ENCODE data around the gene ITGA8. TPM values are rescaled to one million over a fixed set of nuclear protein-coding genes. Genes with fewer than 3 reads are reported as not detected.

The ITGA8 gene
- total and polyA plus RNA-seq, 2 of the 4 experiments (the other 2 are of a cell fraction) = under 0.01 to 0.02 TPM

- H3K4me1 ChIP-seq (ENCODE audit: control insufficient read depth, insufficient read depth, low read length) = no peaks in the 10 kb centered on the region
- peaks cover 5% of the 10 kb centered on the region for H3K27me3 ChIP-seq (ENCODE audit: control insufficient read depth, insufficient read depth, low read length)
- in situ Hi-C loops (cut with MboI; ENCODE audit: low sequenced_read_pairs) (no loop called here), dilution Hi-C loops (cut with HindIII; ENCODE audit: low sequenced_read_pairs, unreplicated experiment) (no loop called here), intact Hi-C loops (cut with micrococcal nuclease) (no loop called here)
- ChIA-PET CTCF (no interaction called here), POLR2A (ENCODE audit: unreplicated experiment) (no interaction called here)
- no peak overlapping the region for H2BK120ac ChIP-seq (ENCODE audit: low read depth, low read length)
- H3K27ac ChIP-seq (ENCODE audit: insufficient read depth, low read length) = no peak overlapping the region
- H3K4me3 ChIP-seq (ENCODE audit: insufficient read depth, low read depth, low read length) = no peak overlapping the region
- H3K36me3 ChIP-seq (ENCODE audit: control insufficient read depth, insufficient read depth, low read length) = no peaks in the 10 kb centered on the region
- no peaks in the 10 kb centered on the region for H4K20me1 ChIP-seq (ENCODE audit: insufficient read depth, low read length)
- peak; percentile 41; the same call in 1 of the 2 replicates for TF ChIP-seq MAFK (IDR thresholded peaks at IDR 0.05; ENCODE audit: low read depth, low read length)
- no peak for TF ChIP-seq CTCF (conservative IDR thresholded peaks at IDR 0.05; ENCODE audit: low read depth, low read length)
- WGBS, 2 experiments (ENCODE audit: extremely low coverage in 2 of 2, insufficient read length in 1 of 2) = 83% methylated on average over 1 of the region's 4 CpGs; no CpG with 5 or more reads in 1 of the 2 experiments
- no peak for ATAC-seq (ENCODE audit: low read depth)
- no TSS peak for BruUV-seq (replicated peaks)
- no peak overlapping the region for H4K5ac ChIP-seq (ENCODE audit: low read depth, low read length)
- H3K79me1 ChIP-seq (ENCODE audit: low read depth in 1 of 2, low read length in 2 of 2) = no peaks in the 10 kb centered on the region
- H2BK5ac ChIP-seq (ENCODE audit: low read depth, low read length, poor library complexity, severe bottlenecking) = no peak overlapping the region
- H2AK5ac ChIP-seq (ENCODE audit: low read depth, low read length) = no peak overlapping the region
- DNase-seq = no peak
- H3K56ac ChIP-seq (ENCODE audit: extremely low read depth, insufficient read depth, low read length) = no peak overlapping the region
- no peaks in the 10 kb centered on the region for H3K9me3 ChIP-seq (ENCODE audit: control insufficient read depth, insufficient read depth, low read length)
- no peak overlapping the region for H3K14ac ChIP-seq (replicated peaks; ENCODE audit: low read depth, low read length)
- H3K4ac ChIP-seq (ENCODE audit: low read depth, low read length) = no peak overlapping the region
- H3K23ac ChIP-seq (ENCODE audit: low read depth, low read length) = no peak overlapping the region
- no peak overlapping the region for H4K8ac ChIP-seq (ENCODE audit: low read depth in 2 of 2, low read length in 2 of 2)
- H2AFZ ChIP-seq (replicated peaks; ENCODE audit: low read length, poor library complexity) = no peak overlapping the region
- H2BK20ac ChIP-seq (ENCODE audit: low read depth, low read length) = no peak overlapping the region
- H3K9ac ChIP-seq (ENCODE audit: low read depth, low read length) = no peak overlapping the region
- H3K18ac ChIP-seq (ENCODE audit: low read depth, low read length) = no peak overlapping the region
- no peak overlapping the region for H4K91ac ChIP-seq (ENCODE audit: insufficient read depth, low read depth, low read length)
- no peak overlapping the region for H2BK15ac ChIP-seq (ENCODE audit: low read depth, low read length)
- no peaks in the 10 kb centered on the region for H3K9me1 ChIP-seq (ENCODE audit: insufficient read depth, low read length)
- no peak overlapping the region for H2AK9ac ChIP-seq (replicated peaks; ENCODE audit: low read depth, low read length, poor library complexity)
- H3K4me2 ChIP-seq (ENCODE audit: low read depth, low read length) = no peak overlapping the region
These were observed 15.7 kb downstream of the ITGA8 start for GRCh38 chr10:15703944-15704580.
